Purkinje cell (primary cell): Measurements from ENCODE around the gene ZDHHC22. TPM values are rescaled to one million over a fixed set of nuclear protein-coding genes. Genes with fewer than 3 reads are reported as not detected.

ENCODE experiments used
- polyA plus RNA-seq: library from polyadenylated mRNA; unstranded; fragments of >200 nt; fragmentation: Nextera tagmentation; gene quantifications from 2 replicates; pipeline ENCODE4 v1.2.1, GENCODE V29; 2014

The ZDHHC22 gene, protein sequence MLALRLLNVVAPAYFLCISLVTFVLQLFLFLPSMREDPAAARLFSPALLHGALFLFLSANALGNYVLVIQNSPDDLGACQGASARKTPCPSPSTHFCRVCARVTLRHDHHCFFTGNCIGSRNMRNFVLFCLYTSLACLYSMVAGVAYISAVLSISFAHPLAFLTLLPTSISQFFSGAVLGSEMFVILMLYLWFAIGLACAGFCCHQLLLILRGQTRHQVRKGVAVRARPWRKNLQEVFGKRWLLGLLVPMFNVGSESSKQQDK
- 0.71 and 3.5 TPM in 2 replicates for polyA plus RNA-seq

DNA sequence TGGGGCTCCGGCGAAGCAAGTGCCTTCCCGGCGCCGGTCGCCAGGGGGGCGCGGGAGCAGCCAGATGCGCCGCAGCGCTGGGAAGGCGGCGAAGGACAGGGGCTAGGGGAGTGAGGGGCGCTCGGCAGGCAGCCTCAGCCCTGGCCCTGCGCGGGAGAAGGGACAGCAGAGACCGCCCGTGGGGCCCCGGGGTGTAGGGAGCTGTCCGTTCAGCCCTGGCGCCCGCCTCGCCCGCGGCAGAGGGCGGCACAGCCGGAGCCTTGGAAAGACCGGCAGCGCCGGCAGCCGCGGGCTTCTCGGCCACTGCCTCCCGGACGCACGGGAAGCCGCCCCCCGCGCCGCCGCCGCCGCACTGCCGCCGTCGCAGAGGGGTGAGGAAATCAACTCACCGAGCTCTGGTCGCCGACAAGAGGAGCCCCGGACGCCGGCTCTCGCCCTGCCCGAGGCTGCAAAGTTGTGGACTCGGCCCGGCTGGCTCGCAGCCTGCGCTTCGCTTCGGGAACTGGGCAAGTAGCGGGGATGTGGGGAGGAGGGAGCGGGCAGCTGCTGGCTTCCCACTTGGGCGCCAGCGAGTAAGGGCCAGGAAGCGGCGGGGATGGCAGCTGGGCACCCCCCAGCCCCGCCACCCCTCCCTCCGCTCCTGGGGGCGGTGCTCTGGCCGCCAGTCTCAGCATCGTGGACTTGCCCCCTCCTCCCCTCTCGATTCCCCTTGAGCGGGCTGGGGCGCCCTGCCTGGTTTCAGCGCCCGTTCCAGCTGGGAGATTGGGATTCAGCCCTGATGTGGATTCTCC lies at the start of gene ZDHHC22:
ZDHHC22 (minus strand) TSS at position 578 of the 791 bp plus-strand sequence. CDS start 2,053 bp downstream, outside the sequence.

DNA sequence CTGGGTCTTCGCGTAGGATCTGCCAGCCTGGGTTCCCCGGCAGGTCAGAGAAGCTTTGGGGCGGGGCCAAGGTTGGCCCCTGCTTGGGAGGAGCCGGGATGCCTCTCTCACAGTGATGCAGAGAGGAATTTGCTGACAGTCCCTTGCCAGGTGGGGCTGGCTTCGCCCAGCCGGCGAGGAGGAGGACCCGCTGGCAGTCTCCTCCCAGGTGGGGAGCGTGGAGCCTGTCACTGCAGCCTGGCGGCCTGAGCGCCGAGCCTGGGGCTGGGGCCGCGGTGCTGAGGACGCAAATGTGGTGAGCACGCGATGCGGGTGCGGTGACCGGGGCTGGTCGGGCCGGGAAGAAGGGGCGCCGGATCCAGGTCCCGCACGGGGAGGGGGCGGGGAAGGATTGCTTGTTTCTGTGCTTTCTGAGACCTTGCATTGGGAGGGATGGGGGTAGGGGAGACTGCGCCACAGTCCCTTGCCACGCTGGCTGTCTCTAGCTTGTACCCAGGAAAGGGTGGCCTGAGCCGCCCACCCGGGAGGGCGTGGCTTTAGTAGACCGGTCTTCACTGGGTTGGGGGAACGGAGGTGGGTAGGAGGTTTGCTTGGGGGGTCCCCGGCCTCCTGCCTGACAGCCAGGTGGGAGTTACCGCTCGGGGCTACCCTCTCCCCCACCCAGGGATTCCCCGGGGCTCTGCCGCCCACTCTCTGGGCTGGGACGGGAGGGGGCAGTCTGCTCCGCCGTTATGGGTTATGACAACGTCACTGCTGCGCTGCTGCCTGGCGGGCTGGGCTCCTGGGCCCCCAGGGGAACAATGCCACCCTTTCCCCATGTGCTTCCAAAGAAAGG lies 40.2 kb upstream of the ZDHHC22 start, which contains the start of gene TMEM63C:
TMEM63C (plus strand) TSS at position 196 of the 835 bp plus-strand sequence. CDS start 37,016 bp downstream, outside the sequence.

DNA sequence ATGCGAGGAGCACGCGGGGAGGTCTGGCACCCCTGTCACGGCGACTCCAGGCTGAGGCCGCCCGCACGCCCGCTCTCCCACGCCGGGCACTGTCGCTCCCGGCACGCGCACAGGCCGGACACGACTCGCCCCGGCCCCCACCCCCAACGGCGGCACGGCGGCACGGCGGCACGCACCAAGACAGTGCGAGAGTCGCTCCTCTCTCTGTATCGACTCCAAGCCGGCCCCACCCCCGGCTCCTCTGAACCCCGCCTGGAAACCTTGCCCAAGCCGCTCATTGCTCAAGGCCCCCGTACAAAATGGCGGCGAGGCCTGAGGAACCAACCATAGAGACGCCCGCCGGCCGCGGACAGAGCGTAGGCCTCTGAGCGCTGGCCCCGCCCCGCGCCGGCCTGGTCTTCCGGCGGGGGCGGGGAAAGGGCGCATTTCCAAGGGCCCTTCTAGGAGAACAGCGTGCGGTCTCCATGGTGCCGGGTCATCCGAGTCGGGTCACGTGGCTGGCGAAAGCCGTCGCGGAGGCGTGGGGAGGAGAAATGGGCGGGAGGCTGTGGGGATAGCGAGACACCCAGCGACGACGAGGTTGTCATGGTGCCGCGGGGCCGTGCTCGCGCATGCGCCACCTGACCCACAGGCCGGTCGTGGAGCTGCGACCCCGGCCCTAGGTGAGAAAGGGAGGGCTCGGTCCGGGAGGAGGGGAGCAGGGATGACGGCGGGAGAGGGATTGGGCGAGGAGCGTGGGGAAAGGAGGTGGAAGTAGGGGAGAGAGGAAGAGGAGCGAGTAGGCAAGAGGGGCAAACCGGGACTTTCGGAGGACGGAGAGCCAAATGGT lies 43.7 kb downstream of the ZDHHC22 start, which contains the start of gene CIPC:
CIPC (plus strand) TSS at position 559 of the 829 bp plus-strand sequence. CDS start 7,451 bp downstream, outside the sequence.

Other genes with a start within 250 kb of the ZDHHC22 start
- gene IRF2BPL, start 113.1 kb downstream of the ZDHHC22 start, polyA plus RNA-seq: 3.3 and 6.4 TPM in 2 replicates
- 18.2 and 27.7 TPM in 2 replicates for gene CIPC, start 43.5 kb downstream of the ZDHHC22 start, polyA plus RNA-seq
- 0.29 and 0.54 TPM in 2 replicates for gene TMEM63C, start 40.0 kb upstream of the ZDHHC22 start, polyA plus RNA-seq
- gene NGB, start 129.4 kb upstream of the ZDHHC22 start, polyA plus RNA-seq: 0.59 TPM in 1 of 2 replicates, not detected in the other
- 0.62 and 1.1 TPM in 2 replicates for gene POMT2, start 179.1 kb upstream of the ZDHHC22 start, polyA plus RNA-seq
- gene GSTZ1, start 179.2 kb upstream of the ZDHHC22 start, polyA plus RNA-seq: 3.2 and 6.5 TPM in 2 replicates
- gene TMED8, start 235.3 kb upstream of the ZDHHC22 start, polyA plus RNA-seq: 50.6 and 64.2 TPM in 2 replicates
- gene SAMD15, start 235.6 kb upstream of the ZDHHC22 start, polyA plus RNA-seq: 37.4 and 37.8 TPM in 2 replicates